Choroid plexus epithelial cell (primary cell): ENCODE results near the gene EPHB3.

Source experiments
- DNase-seq: peaks from one replicate; pipeline ENCODE4 v3.0.0-alpha.2; 2010; ENCODE audit warnings: low read depth
- H3K4me3 ChIP-seq: 2 replicates; pipeline ENCODE4 v1.5.1; 2011; ENCODE audit warnings: low read depth, mild to moderate bottlenecking, control low read depth, low read length, moderate library complexity
- CTCF ChIP-seq: conservative IDR thresholded peaks from 2 replicates; pipeline ENCODE4 v1.5.1; 2011; ENCODE audit warnings: low read depth, mild to moderate bottlenecking, control low read depth, inconsistent platforms, low read length, moderate library complexity

Gene EPHB3

GRCh38 chr3:184629555-184630160, 68.1 kb downstream of the EPHB3 start:
- no peak for TF ChIP-seq CTCF
- no peak for DNase-seq
- no peak overlapping the region for H3K4me3 ChIP-seq

GRCh38 chr3:184630861-184631471, 69.4 kb downstream of the EPHB3 start:
- H3K4me3 ChIP-seq = no peak overlapping the region
- no peak for TF ChIP-seq CTCF
- DNase-seq = no peak

GRCh38 chr3:184631472-184631861, 69.9 kb downstream of the EPHB3 start:
- TF ChIP-seq CTCF = no peak
- H3K4me3 ChIP-seq = no peak overlapping the region
- DNase-seq = no peak
